Testis (tissue), 2 donors: ENCODE results near the gene JCAD.

Experiments used
- CTCF ChIP-seq, 3 experiments: fragments of 450-650 bp in 2 of 3; fragments of 200-600 bp in 1 of 3; sonication (generic) in 1 of 3; IDR thresholded peaks; one replicate each; pipeline ENCODE4 v1.5.1; 2016 to 2019; ENCODE audit warnings: antibody characterized with exemption in 3 of 3, mild to moderate bottlenecking in 2 of 3, moderate library complexity in 1 of 3
- POLR2A ChIP-seq: fragments of 450-650 bp; IDR thresholded peaks from one replicate; pipeline ENCODE4 v1.6.1; 2017; ENCODE audit warnings: antibody characterized with exemption, mild to moderate bottlenecking, moderate library complexity

GRCh38 chr10:30092151-30092790, 32.9 kb upstream of the JCAD start:
- no peak for TF ChIP-seq CTCF (IDR thresholded peaks at IDR 0.05)
- no peak for TF ChIP-seq POLR2A
